Right hindlimb (tissue), 1 donor: ENCODE data around the gene ARHGAP19.

Experiments used
- DNase-seq: peaks from one replicate; pipeline ENCODE4 v3.0.0-alpha.2; 2018

ARHGAP19 gene

GRCh38 chr10:97190450-97190849 is 102.0 kb downstream of the ARHGAP19 start:
- DNase-seq = no peak

GRCh38 chr10:97188261-97188711 is 104.2 kb downstream of the ARHGAP19 start:
- DNase-seq = no peak

- DNase-seq = no peak
These were observed 105.5 kb downstream of the ARHGAP19 start for GRCh38 chr10:97186911-97187310.

GRCh38 chr10:97185326-97186058 is 106.9 kb downstream of the ARHGAP19 start, which contains the start of gene SLIT1:
TSS of gene SLIT1 (minus strand) at chr10:97185959. CDS start at chr10:97185674, 285 bp downstream.
- no peak for DNase-seq

GRCh38 chr10:97184971-97185325 is 107.5 kb downstream of the ARHGAP19 start:
- DNase-seq = no peak

- DNase-seq = no peak
These were observed 109.1 kb downstream of the ARHGAP19 start for GRCh38 chr10:97183314-97183713.

GRCh38 chr10:97182288-97182990 is 110.0 kb downstream of the ARHGAP19 start:
- DNase-seq = no peak

- no peak for DNase-seq
These were observed 111.5 kb downstream of the ARHGAP19 start for GRCh38 chr10:97180986-97181385.

- no peak for DNase-seq
These were observed 112.1 kb downstream of the ARHGAP19 start for GRCh38 chr10:97180363-97180755.

GRCh38 chr10:97179731-97180362 is 112.6 kb downstream of the ARHGAP19 start:
- peak; percentile 49 for DNase-seq

- no peak for DNase-seq
These were observed 113.1 kb downstream of the ARHGAP19 start for GRCh38 chr10:97179311-97179710.

- DNase-seq = no peak
These were observed 114.4 kb downstream of the ARHGAP19 start for GRCh38 chr10:97178074-97178473.

- no peak for DNase-seq
These were observed 116.2 kb downstream of the ARHGAP19 start for GRCh38 chr10:97176226-97176625.

GRCh38 chr10:97175586-97175985 is 116.9 kb downstream of the ARHGAP19 start:
- no peak for DNase-seq

GRCh38 chr10:97174941-97175340 is 117.5 kb downstream of the ARHGAP19 start:
- no peak for DNase-seq

GRCh38 chr10:97174276-97174775 is 118.1 kb downstream of the ARHGAP19 start:
- no peak for DNase-seq

GRCh38 chr10:97173036-97173435 is 119.4 kb downstream of the ARHGAP19 start:
- no peak for DNase-seq
